B cell (primary cell): ENCODE data around the gene SEMA3A. TPM values are rescaled to one million over a fixed set of nuclear protein-coding genes. Genes with fewer than 3 reads are reported as not detected.

Source experiments
- ATAC-seq: fragments of 200-7000 bp; cut with Tn5 transposase; one replicate; pipeline ENCODE4 v1.10.0; 2021; ENCODE audit warnings: low read depth, mild to moderate bottlenecking, moderate number of reproducible peaks, moderate library complexity
- CTCF ChIA-PET: fragments of 350-600 bp; sonication (Branson Sonifier 250); formaldehyde crosslinking; loops from one replicate; lab custom pipeline; 2021; ENCODE audit warnings: antibody characterized with exemption, inconsistent platforms; lab: Charles Lee
- POLR2A ChIA-PET: fragments of 350-600 bp; sonication (Branson Sonifier 250); formaldehyde crosslinking; loops from one replicate; lab custom pipeline; 2021; ENCODE audit warnings: antibody characterized with exemption; lab: Charles Lee
- DNase-seq: peaks from one replicate; pipeline ENCODE4 v3.0.0; 2013
- H2AFZ ChIP-seq: 2 replicates; pipeline ENCODE4 v1.6.1; 2012; ENCODE audit warnings: mild to moderate bottlenecking, low read depth, low read length; ENCODE audit not compliant: insufficient read depth, poor library complexity, severe bottlenecking
- H3K27ac ChIP-seq, 2 donors: 1 replicate in 1 of 2; 2 replicates in 1 of 2; pipeline ENCODE4 v1.5.1; 2012 to 2013; ENCODE audit warnings: low read length in 2 of 2, mild to moderate bottlenecking in 2 of 2, moderate library complexity in 1 of 2
- H3K27me3 ChIP-seq, 4 experiments: fragments of 200-600 bp in 1 of 4; sonication (generic) in 1 of 4; replicated peaks in 1 of 4; 1 replicate in 2 of 4; 2 replicates in 2 of 4; pipeline versions ENCODE4 v1.6.1 to v1.7.0; 2013 to 2016; ENCODE audit warnings: low read length in 3 of 4, mild to moderate bottlenecking in 2 of 4, mixed read lengths in 1 of 4, moderate library complexity in 1 of 4; ENCODE audit not compliant: insufficient read depth in 4 of 4, control insufficient read depth in 3 of 4; ENCODE audit errors: control extremely low read depth in 1 of 4
- H3K36me3 ChIP-seq, 2 experiments: replicated peaks in 1 of 2; 1 replicate in 1 of 2; 2 replicates in 1 of 2; pipeline versions ENCODE4 v1.6.1 to v1.7.1; 2013; ENCODE audit warnings: low read length in 1 of 2; ENCODE audit not compliant: insufficient read depth in 2 of 2, control insufficient read depth in 1 of 2; ENCODE audit errors: control extremely low read depth in 1 of 2, extremely low read depth in 1 of 2
- H3K4me1 ChIP-seq, 2 donors: fragments of 200-600 bp in 1 of 2; sonication (generic) in 1 of 2; 1 replicate in 1 of 2; 2 replicates in 1 of 2; pipeline versions ENCODE4 v1.5.1 to v1.6.1; 2013 to 2017; ENCODE audit warnings: low read length in 2 of 2; ENCODE audit not compliant: control insufficient read depth in 2 of 2, insufficient read depth in 2 of 2
- H3K4me2 ChIP-seq: replicated peaks from 2 replicates; pipeline ENCODE3; 2012; ENCODE audit warnings: mild to moderate bottlenecking, low read depth, low read length; ENCODE audit not compliant: poor library complexity, severe bottlenecking
- H3K4me3 ChIP-seq, 5 experiments: fragments of 200-600 bp in 1 of 5; sonication (generic) in 1 of 5; 1 replicate in 3 of 5; 2 replicates in 2 of 5; pipeline versions ENCODE4 v1.5.1 to v1.7.0; 2011 to 2016; ENCODE audit warnings: low read length in 4 of 5, mild to moderate bottlenecking in 4 of 5, low read depth in 2 of 5, control low read depth in 1 of 5, moderate library complexity in 1 of 5; ENCODE audit not compliant: insufficient read depth in 1 of 5; ENCODE audit errors: control extremely low read depth in 1 of 5, extremely low read depth in 1 of 5
- H3K79me2 ChIP-seq: fragments of 200-600 bp; sonication (generic); one replicate; pipeline ENCODE4 v1.6.0; 2016; ENCODE audit warnings: low read length; ENCODE audit not compliant: control insufficient read depth, insufficient read depth
- H3K9ac ChIP-seq: fragments of 200-600 bp; sonication (generic); 2 replicates; pipeline ENCODE4 v1.6.1; 2017; ENCODE audit warnings: mild to moderate bottlenecking, low read length, moderate library complexity
- H3K9me3 ChIP-seq, 3 donors: one replicate each; pipeline versions ENCODE4 v1.6.1 to v1.7.1; 2013; ENCODE audit warnings: low read length in 2 of 3; ENCODE audit not compliant: control insufficient read depth in 2 of 3, insufficient read depth in 1 of 3; ENCODE audit errors: control extremely low read depth in 1 of 3
- H4K20me1 ChIP-seq: 2 replicates; pipeline ENCODE4 v1.6.0; 2012; ENCODE audit warnings: mild to moderate bottlenecking, low read length; ENCODE audit not compliant: insufficient read depth, control insufficient read depth, poor library complexity, severe bottlenecking
- H3K27ac Mint-ChIP-seq: one replicate; pipeline ENCODE4 v1.8.0; 2021; ENCODE audit warnings: mixed read lengths
- H3K27me3 Mint-ChIP-seq: one replicate; pipeline ENCODE4 v1.8.0; 2021; ENCODE audit warnings: mixed read lengths
- H3K4me1 Mint-ChIP-seq: one replicate; pipeline ENCODE4 v1.8.0; 2021; ENCODE audit warnings: mixed read lengths
- H3K4me3 Mint-ChIP-seq: one replicate; pipeline ENCODE4 v1.8.0; 2021; ENCODE audit warnings: mixed read lengths
- H3K9me3 Mint-ChIP-seq: one replicate; pipeline ENCODE4 v1.8.0; 2022; ENCODE audit warnings: mixed read lengths; ENCODE audit not compliant: insufficient read depth
- EZH2 ChIP-seq: IDR thresholded peaks from 2 replicates; pipeline ENCODE4 v1.6.1; 2012; ENCODE audit warnings: borderline replicate concordance, low read depth, mild to moderate bottlenecking, moderate library complexity, low read length; ENCODE audit not compliant: insufficient read depth, poor library complexity, severe bottlenecking
- WGBS: methylation state at CpG from one replicate; pipeline ENCODE4 v1.1.5; 2013; ENCODE audit warnings: missing lambda C conversion rate; ENCODE audit not compliant: insufficient coverage; 5-methylcytosine and 5-hydroxymethylcytosine counted together
- intact Hi-C: fragments of 100-400 bp; cut with micrococcal nuclease; formaldehyde crosslinking; loops from one replicate; pipeline ENCODE4 v1.10.0; 2022
- polyA plus RNA-seq: library from polyadenylated mRNA; depleted of rRNA; stranded (reverse); fragments of >200 nt; gene quantifications from 2 replicates; pipeline ENCODE4 v1.2.3, GENCODE V29; 2012
- total RNA-seq, 2 donors: library from RNA; stranded (reverse); fragments of 120-200 nt in 1 of 2; gene quantifications; 1 replicate in 1 of 2; 2 replicates in 1 of 2; pipeline versions ENCODE4 v1.2.3 to v1.2.4, GENCODE V29; 2013 to 2022
- TF ChIP-seq, protein P1 (sequence below): fragments of 200-600 bp; IDR thresholded peaks from one replicate; pipeline ENCODE4 v1.8.0; 2022; ENCODE audit warnings: antibody characterized with exemption, mild to moderate bottlenecking

The SEMA3A gene
- total and polyA plus RNA-seq, 2 donors (not counting 1 experiment from before 2014, with no cell fraction given) = not detected

DNA sequence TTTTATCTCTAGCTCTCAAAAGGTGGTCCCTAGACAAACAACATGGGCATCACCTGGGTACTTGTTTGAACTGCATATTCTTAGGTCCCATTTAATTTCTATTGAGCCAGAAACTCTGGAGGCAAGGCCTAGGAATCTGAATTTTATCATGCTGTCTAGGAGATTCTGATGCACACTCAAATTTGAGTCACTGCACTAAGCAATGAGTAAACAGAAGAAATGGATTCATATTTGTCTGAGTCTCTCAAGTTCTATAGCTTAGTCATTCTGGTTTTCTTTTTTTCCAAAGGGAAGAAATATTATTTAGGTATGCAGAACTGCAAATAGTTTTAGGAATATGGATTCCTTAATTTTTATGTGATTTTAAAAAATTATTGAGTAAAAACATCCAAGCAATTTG lies 185.5 kb downstream of the SEMA3A start:
- Mint-ChIP-seq H3K27me3 (no peaks in the 10 kb centered on the region), H3K9me3 (no peaks in the 10 kb centered on the region), H3K4me1 (no peaks in the 10 kb centered on the region), H3K27ac (no peak overlapping the region), H3K4me3 (no peak overlapping the region)
- no peak overlapping the region for H3K9ac ChIP-seq
- TF ChIP-seq, protein P1, sequence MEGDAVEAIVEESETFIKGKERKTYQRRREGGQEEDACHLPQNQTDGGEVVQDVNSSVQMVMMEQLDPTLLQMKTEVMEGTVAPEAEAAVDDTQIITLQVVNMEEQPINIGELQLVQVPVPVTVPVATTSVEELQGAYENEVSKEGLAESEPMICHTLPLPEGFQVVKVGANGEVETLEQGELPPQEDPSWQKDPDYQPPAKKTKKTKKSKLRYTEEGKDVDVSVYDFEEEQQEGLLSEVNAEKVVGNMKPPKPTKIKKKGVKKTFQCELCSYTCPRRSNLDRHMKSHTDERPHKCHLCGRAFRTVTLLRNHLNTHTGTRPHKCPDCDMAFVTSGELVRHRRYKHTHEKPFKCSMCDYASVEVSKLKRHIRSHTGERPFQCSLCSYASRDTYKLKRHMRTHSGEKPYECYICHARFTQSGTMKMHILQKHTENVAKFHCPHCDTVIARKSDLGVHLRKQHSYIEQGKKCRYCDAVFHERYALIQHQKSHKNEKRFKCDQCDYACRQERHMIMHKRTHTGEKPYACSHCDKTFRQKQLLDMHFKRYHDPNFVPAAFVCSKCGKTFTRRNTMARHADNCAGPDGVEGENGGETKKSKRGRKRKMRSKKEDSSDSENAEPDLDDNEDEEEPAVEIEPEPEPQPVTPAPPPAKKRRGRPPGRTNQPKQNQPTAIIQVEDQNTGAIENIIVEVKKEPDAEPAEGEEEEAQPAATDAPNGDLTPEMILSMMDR = no peak
- TF ChIP-seq EZH2 = no peak
- CTCF ChIA-PET = no interaction called here
- intact Hi-C loops = no loop called here
- H3K36me3 ChIP-seq = no peaks in the 10 kb centered on the region
- ATAC-seq (no peak), DNase-seq (no peak)
- POLR2A ChIA-PET = no interaction called here
- no peaks in the 10 kb centered on the region for H4K20me1 ChIP-seq
- H3K4me3 ChIP-seq = no peak overlapping the region
- no peak overlapping the region for H3K27ac ChIP-seq
- no peak overlapping the region for H3K4me2 ChIP-seq
- H3K27me3 ChIP-seq = no peaks in the 10 kb centered on the region
- H3K79me2 ChIP-seq = no peaks in the 10 kb centered on the region
- no peaks in the 10 kb centered on the region for H3K9me3 ChIP-seq
- no peak overlapping the region for H2AFZ ChIP-seq
- no peaks in the 10 kb centered on the region for H3K4me1 ChIP-seq

DNA sequence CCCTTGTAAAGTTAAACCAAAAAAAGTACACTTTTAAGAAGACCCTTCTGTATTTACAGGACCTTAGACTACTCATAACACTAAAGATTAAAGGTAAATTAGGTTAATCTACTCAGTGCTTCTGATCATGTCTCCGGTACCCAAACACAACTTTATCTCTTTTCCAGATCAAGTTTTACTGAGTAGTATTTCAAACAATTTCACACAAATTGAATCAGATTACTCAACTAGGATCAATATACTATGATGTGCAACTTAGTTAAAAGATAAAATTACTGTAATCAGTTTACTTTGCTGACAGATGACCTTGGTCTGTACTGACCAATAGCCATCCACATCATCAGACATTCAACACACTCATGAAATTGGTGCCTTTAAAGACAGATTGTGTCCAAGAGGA lies 191.4 kb downstream of the SEMA3A start:
- no peak overlapping the region for H3K4me3 Mint-ChIP-seq
- no peaks in the 10 kb centered on the region for H3K9me3 Mint-ChIP-seq
- no peaks in the 10 kb centered on the region for H3K79me2 ChIP-seq
- no peak for TF ChIP-seq EZH2
- TF ChIP-seq, protein P1 = no peak
- no peaks in the 10 kb centered on the region for H3K27me3 Mint-ChIP-seq
- WGBS = no CpG with 5 or more reads among the region's 1 CpG
- H3K9ac ChIP-seq = no peak overlapping the region
- DNase-seq = no peak
- no peak for ATAC-seq
- ChIA-PET CTCF (no interaction called here), POLR2A (no interaction called here)
- H3K4me1 Mint-ChIP-seq = no peaks in the 10 kb centered on the region
- H3K9me3 ChIP-seq = no peaks in the 10 kb centered on the region
- intact Hi-C loops = no loop called here
- no peak overlapping the region for H3K27ac Mint-ChIP-seq
- no peak overlapping the region for H3K27ac ChIP-seq
- no peaks in the 10 kb centered on the region for H4K20me1 ChIP-seq
- H2AFZ ChIP-seq = no peak overlapping the region
- no peak overlapping the region for H3K4me3 ChIP-seq
- H3K36me3 ChIP-seq = no peaks in the 10 kb centered on the region
- no peak overlapping the region for H3K4me2 ChIP-seq
- H3K27me3 ChIP-seq = no peaks in the 10 kb centered on the region
- H3K4me1 ChIP-seq = no peaks in the 10 kb centered on the region
